Spleen (tissue), 11 donors: ENCODE results near the gene EPS8. TPM values are rescaled to one million over a fixed set of nuclear protein-coding genes. Genes with fewer than 3 reads are reported as not detected.
"Not testable (repeated sequence)": the region's sequence is repeated elsewhere in the genome, so short reads cannot be mapped to it uniquely, and the experiment has no call there.

Experiments
- DNase-seq: peaks from one replicate; pipeline ENCODE4 v3.0.0-alpha.2; 2020
- H3K27ac ChIP-seq, 8 donors: fragments of 200-600 bp; sonication (generic) in 7 of 8; 1 replicate in 4 of 8; 2 replicates in 4 of 8; pipeline versions ENCODE4 v1.5.0 to v1.8.0; 2016 to 2021; ENCODE audit warnings: inconsistent platforms in 4 of 8, mild to moderate bottlenecking in 4 of 8, moderate library complexity in 1 of 8
- H3K27me3 ChIP-seq, 7 donors: fragments of 200-600 bp; sonication (generic) in 6 of 7; replicated peaks in 1 of 7; 1 replicate in 4 of 7; 2 replicates in 3 of 7; pipeline versions ENCODE4 v1.5.0 to v1.8.0; 2016 to 2021; ENCODE audit warnings: inconsistent platforms in 3 of 7, mild to moderate bottlenecking in 1 of 7
- H3K36me3 ChIP-seq, 6 donors: fragments of 200-600 bp; sonication (generic) in 5 of 6; 1 replicate in 4 of 6; 2 replicates in 2 of 6; pipeline versions ENCODE4 v1.5.0 to v1.8.0; 2016 to 2021; ENCODE audit warnings: inconsistent platforms in 2 of 6
- H3K4me1 ChIP-seq, 6 donors: fragments of 200-600 bp; sonication (generic) in 5 of 6; 1 replicate in 3 of 6; 2 replicates in 3 of 6; pipeline versions ENCODE4 v1.5.0 to v1.8.0; 2016 to 2021; ENCODE audit warnings: inconsistent platforms in 3 of 6
- H3K4me3 ChIP-seq, 8 donors: fragments of 200-600 bp; sonication (generic) in 7 of 8; 1 replicate in 4 of 8; 2 replicates in 4 of 8; pipeline versions ENCODE4 v1.5.0 to v1.8.0; 2016 to 2021; ENCODE audit warnings: inconsistent platforms in 4 of 8, mild to moderate bottlenecking in 4 of 8, moderate library complexity in 2 of 8
- H3K9me3 ChIP-seq, 8 donors: fragments of 200-600 bp; sonication (generic) in 7 of 8; 1 replicate in 4 of 8; 2 replicates in 4 of 8; pipeline versions ENCODE4 v1.5.0 to v1.8.0; 2016 to 2021; ENCODE audit warnings: inconsistent platforms in 4 of 8
- POLR2A ChIP-seq, 3 donors: fragments of 450-650 bp; IDR thresholded peaks; one replicate each; pipeline ENCODE4 v1.5.1; 2017; ENCODE audit warnings: antibody characterized with exemption in 3 of 3, mild to moderate bottlenecking in 1 of 3
- POLR2AphosphoS5 ChIP-seq, 3 donors: sonication (generic); formaldehyde crosslinking; IDR thresholded peaks; one replicate each; pipeline ENCODE4 v1.5.1; 2017; ENCODE audit warnings: antibody characterized with exemption in 3 of 3
- WGBS, 5 donors: extraction: QIAGEN DNeasy Blood & Tissue Kit in 3 of 5; methylation state at CpG; one replicate each; pipeline versions ENCODE4 v1.1.5 to v1.1.7; 2013 to 2018; 5-methylcytosine and 5-hydroxymethylcytosine counted together
- intact Hi-C: fragments of 100-400 bp; cut with DNase I; formaldehyde crosslinking; loops from one replicate; pipeline ENCODE4 v1.15.0; 2023; ENCODE audit warnings: low total_unique reads
- polyA plus RNA-seq, 3 donors: library from polyadenylated mRNA; stranded (reverse); fragments of 200-250 nt; gene quantifications; one replicate each; pipeline ENCODE4 v1.2.1, GENCODE V29; 2013
- total RNA-seq, 7 donors: library from RNA; depleted of rRNA in 3 of 7; stranded (reverse); fragments of >200 nt in 3 of 7; fragmentation: NEBNext Ultra II Directional in 4 of 7; extraction: Animal tissue kit (Norgen Biotek cat#: 25700) in 4 of 7; gene quantifications; one replicate each; pipeline versions ENCODE4 v1.1.0 to v1.2.1, GENCODE V29; 2016 to 2021
- TF ChIP-seq, protein P1 (sequence below), 11 experiments: fragments of 200-600 bp in 7 of 11; fragments of 450-650 bp in 4 of 11; sonication (generic) in 4 of 11; IDR thresholded peaks in 8 of 11; conservative IDR thresholded peaks in 3 of 11; 1 replicate in 7 of 11; 2 replicates in 4 of 11; pipeline versions ENCODE4 v1.4.0 to v1.8.0; 2016 to 2021; ENCODE audit warnings: antibody characterized with exemption in 11 of 11, inconsistent platforms in 4 of 11, mild to moderate bottlenecking in 1 of 11
- donor health status: healthy with polysubstance abuse.
- donor health status: DM: no; HTN: no; CAD: no; lungs with moderate emphysema.
- donor health status: DM: no; HTN: no; CAD: no.
- donor health status: Bipolar disorder and iron deficiency.
- donor health status: healthy.
- donor health status: DM: no; HTN: no; CAD: no.
- donor health status: DM: yes; HTN: yes; CAD: no.

Gene EPS8
- total and polyA plus RNA-seq, 10 donors, result 4.6 to 90.5 (median 30.9) TPM

- Histone ChIP-seq H3K4me1 (peaks cover 0 to 3% (median 0%) of the 10 kb centered on the region in 6 donors), H3K4me3 (no peak overlapping the region), H3K9me3 (peaks cover 0 to 10% (median 3%) of the 10 kb centered on the region in 8 donors), H3K36me3 (no peaks in the 10 kb centered on the region), H3K27me3 (no peaks in the 10 kb centered on the region), H3K27ac (no peak overlapping the region)
- no peak for DNase-seq
- TF ChIP-seq, protein P1, sequence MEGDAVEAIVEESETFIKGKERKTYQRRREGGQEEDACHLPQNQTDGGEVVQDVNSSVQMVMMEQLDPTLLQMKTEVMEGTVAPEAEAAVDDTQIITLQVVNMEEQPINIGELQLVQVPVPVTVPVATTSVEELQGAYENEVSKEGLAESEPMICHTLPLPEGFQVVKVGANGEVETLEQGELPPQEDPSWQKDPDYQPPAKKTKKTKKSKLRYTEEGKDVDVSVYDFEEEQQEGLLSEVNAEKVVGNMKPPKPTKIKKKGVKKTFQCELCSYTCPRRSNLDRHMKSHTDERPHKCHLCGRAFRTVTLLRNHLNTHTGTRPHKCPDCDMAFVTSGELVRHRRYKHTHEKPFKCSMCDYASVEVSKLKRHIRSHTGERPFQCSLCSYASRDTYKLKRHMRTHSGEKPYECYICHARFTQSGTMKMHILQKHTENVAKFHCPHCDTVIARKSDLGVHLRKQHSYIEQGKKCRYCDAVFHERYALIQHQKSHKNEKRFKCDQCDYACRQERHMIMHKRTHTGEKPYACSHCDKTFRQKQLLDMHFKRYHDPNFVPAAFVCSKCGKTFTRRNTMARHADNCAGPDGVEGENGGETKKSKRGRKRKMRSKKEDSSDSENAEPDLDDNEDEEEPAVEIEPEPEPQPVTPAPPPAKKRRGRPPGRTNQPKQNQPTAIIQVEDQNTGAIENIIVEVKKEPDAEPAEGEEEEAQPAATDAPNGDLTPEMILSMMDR (IDR thresholded peaks at IDR 0.05 in 8 of 11, conservative IDR thresholded peaks at IDR 0.05 in 3 of 11), result no peak
- TF ChIP-seq POLR2A (IDR thresholded peaks at IDR 0.05) (no peak), POLR2AphosphoS5 (IDR thresholded peaks at IDR 0.05) (no peak)
- WGBS, 5 donors, result 71 to 82% (median 79%) methylated on average over 4 of the region's 4 CpGs
- intact Hi-C loops, result no loop called here
These were observed 168.2 kb downstream of the EPS8 start for GRCh38 chr12:15620741-15621539.

- H3K27ac ChIP-seq, intact Hi-C loops, H3K4me3 ChIP-seq, H3K4me1 ChIP-seq, H3K36me3 ChIP-seq, H3K27me3 ChIP-seq, DNase-seq: not testable (repeated sequence)
- WGBS, 5 donors, result 92 to 97% (median 96%) methylated on average over 8 of the region's 8 CpGs
- H3K9me3 ChIP-seq, result peaks cover 0 to 28% (median 17%) of the 10 kb centered on the region in 8 donors
These were observed 172.7 kb downstream of the EPS8 start for GRCh38 chr12:15616495-15616894.

- no peak for TF ChIP-seq POLR2AphosphoS5 (IDR thresholded peaks at IDR 0.05)
- TF ChIP-seq, protein P1 (IDR thresholded peaks at IDR 0.05 in 8 of 11, conservative IDR thresholded peaks at IDR 0.05 in 3 of 11), result no peak
- WGBS, 5 donors, result 61 to 89% (median 83%) methylated on average over 1 of the region's 1 CpG
These were observed 175.2 kb downstream of the EPS8 start for GRCh38 chr12:15613981-15614380.

DNA sequence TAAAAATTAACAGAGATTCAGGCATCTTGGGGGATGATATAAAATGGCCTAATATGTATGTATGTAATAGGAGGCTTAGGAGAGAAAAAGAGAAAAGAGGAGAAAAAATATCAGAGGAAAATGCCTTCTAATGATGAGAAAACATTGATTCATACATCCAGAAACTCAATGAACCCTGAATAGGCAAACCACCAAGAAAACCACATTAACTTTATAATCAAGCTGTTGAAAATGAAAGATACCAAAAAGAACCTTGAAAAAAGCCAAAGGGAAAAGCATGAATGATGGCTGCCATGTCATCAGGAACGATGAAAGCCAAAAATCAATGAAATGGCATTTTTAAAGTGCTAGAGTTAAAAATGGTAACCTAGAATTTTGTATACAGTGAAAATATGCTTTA lies 180.2 kb downstream of the EPS8 start:
- H3K4me3 ChIP-seq, result no peak overlapping the region
- DNase-seq, result no peak
- no peaks in the 10 kb centered on the region for H3K36me3 ChIP-seq
- peaks cover 0 to 5% (median 0%) of the 10 kb centered on the region in 7 donors for H3K27me3 ChIP-seq
- peaks cover 0 to 17% (median 8%) of the 10 kb centered on the region in 8 donors for H3K9me3 ChIP-seq
- no peak overlapping the region for H3K27ac ChIP-seq
- TF ChIP-seq POLR2A (IDR thresholded peaks at IDR 0.05) (no peak), POLR2AphosphoS5 (IDR thresholded peaks at IDR 0.05) (no peak)
- TF ChIP-seq, protein P1 (IDR thresholded peaks at IDR 0.05 in 8 of 11, conservative IDR thresholded peaks at IDR 0.05 in 3 of 11), result no peak
- peaks cover 0 to 8% (median 0%) of the 10 kb centered on the region in 6 donors for H3K4me1 ChIP-seq
- intact Hi-C loops, result no loop called here
- 67 to 92% (median 69%) methylated on average over 1 of the region's 1 CpG for WGBS, 5 donors

More at GRCh38 chr12:15613981-15614380, 175.2 kb downstream of the EPS8 start:
- Histone ChIP-seq H3K27me3 (no peaks in the 10 kb centered on the region), H3K4me1 (no peaks in the 10 kb centered on the region), H3K9me3 (peaks cover 0 to 28% (median 17%) of the 10 kb centered on the region in 8 donors), H3K36me3 (no peaks in the 10 kb centered on the region), H3K27ac (no peak overlapping the region), H3K4me3 (no peak overlapping the region)
- no peak for DNase-seq
- intact Hi-C loops, result no loop called here
